DMS79 (cell line): ENCODE results near the gene TRABD2B.

Source experiments
- DNase-seq: peaks from one replicate; lab custom pipeline; 2025; lab: John Stamatoyannopoulos, UW

The TRABD2B gene

GRCh38 chr1:47774986-47775834, 222.0 kb downstream of the TRABD2B start:
- DNase-seq: no peak

GRCh38 chr1:47772960-47773682, 224.1 kb downstream of the TRABD2B start:
- DNase-seq: no peak

GRCh38 chr1:47772281-47772680, 224.9 kb downstream of the TRABD2B start:
- no peak for DNase-seq

GRCh38 chr1:47771751-47772150, 225.4 kb downstream of the TRABD2B start:
- DNase-seq: no peak

- DNase-seq: no peak
These were observed 227.2 kb downstream of the TRABD2B start for GRCh38 chr1:47769983-47770382.

GRCh38 chr1:47769295-47769694, 227.9 kb downstream of the TRABD2B start:
- DNase-seq: no peak

GRCh38 chr1:47767741-47768100, 229.5 kb downstream of the TRABD2B start:
- DNase-seq: no peak

- no peak for DNase-seq
These were observed 230.1 kb downstream of the TRABD2B start for GRCh38 chr1:47766832-47767740.

GRCh38 chr1:47765742-47766485, 231.3 kb downstream of the TRABD2B start:
- no peak for DNase-seq

- no peak for DNase-seq
These were observed 231.9 kb downstream of the TRABD2B start for GRCh38 chr1:47765236-47765635.

GRCh38 chr1:47764461-47765046, 232.6 kb downstream of the TRABD2B start:
- no peak for DNase-seq

- DNase-seq: no peak
These were observed 233.5 kb downstream of the TRABD2B start for GRCh38 chr1:47763591-47764171.

- DNase-seq: no peak
These were observed 235.2 kb downstream of the TRABD2B start for GRCh38 chr1:47761974-47762373.

- no peak for DNase-seq
These were observed 235.8 kb downstream of the TRABD2B start for GRCh38 chr1:47761201-47761930.

- DNase-seq: no peak
These were observed 237.1 kb downstream of the TRABD2B start for GRCh38 chr1:47759936-47760629.

GRCh38 chr1:47759251-47759935, 237.8 kb downstream of the TRABD2B start:
- no peak for DNase-seq

- DNase-seq: no peak
These were observed 238.6 kb downstream of the TRABD2B start for GRCh38 chr1:47758341-47759250.
